NCI-H2107 treated with DMSO at 0.1 percent for 48 hours (cell line): ENCODE data around the gene COBLL1.

ENCODE experiments used
- DNase-seq: peaks from one replicate; lab custom pipeline; 2025; ENCODE audit not compliant: unreplicated experiment; lab: John Stamatoyannopoulos, UW

Gene COBLL1

GRCh38 chr2:164792316-164793170, 49.1 kb downstream of the COBLL1 start:
- no peak for DNase-seq

- no peak for DNase-seq
Observed at GRCh38 chr2:164789968-164790367, 51.7 kb downstream of the COBLL1 start.

- DNase-seq = no peak
Observed at GRCh38 chr2:164786787-164787186, 54.8 kb downstream of the COBLL1 start.

GRCh38 chr2:164785457-164785856, 56.2 kb downstream of the COBLL1 start:
- no peak for DNase-seq

DNA sequence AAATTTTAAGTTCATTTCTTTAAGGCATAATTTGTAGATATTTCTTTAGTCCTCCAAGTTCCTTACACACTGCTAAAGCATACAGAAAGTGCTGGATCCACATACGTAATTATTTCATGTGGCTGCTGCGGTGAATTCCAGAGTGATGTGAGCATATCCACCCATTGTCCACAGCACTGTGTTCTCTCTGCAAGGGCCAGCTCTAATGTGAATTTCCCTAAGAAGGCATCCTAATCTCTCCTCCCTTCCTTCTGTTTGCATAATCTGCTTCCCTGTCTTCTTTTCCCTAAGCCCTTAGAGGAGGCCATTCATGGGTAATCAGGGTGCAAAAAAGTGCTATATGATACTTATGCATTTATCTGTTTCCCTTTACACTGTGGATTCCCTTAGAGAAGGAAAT, 57.2 kb downstream of the COBLL1 start:
- no peak for DNase-seq

DNA sequence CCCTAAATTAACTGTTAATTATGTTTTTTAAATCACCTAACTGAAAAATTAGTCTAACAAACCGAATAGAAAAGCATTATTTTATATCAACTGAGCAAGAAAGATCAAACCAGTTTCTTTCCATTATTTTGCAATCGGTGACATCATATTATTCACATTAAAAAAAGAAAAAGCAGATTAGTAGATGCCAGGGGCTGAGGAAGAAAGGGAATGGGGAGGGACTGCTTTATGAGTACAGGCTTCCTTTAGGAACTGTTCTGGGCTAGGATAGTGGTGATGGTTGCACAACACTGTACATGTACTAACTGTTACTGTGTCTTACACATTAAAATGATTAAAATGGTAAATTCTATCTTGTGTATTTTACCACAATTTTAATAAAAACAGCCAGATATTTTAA, 59.3 kb downstream of the COBLL1 start:
- DNase-seq = no peak

GRCh38 chr2:164781394-164781793, 60.2 kb downstream of the COBLL1 start:
- no peak for DNase-seq

- no peak for DNase-seq
Observed at GRCh38 chr2:164780611-164781178, 60.9 kb downstream of the COBLL1 start.

DNA sequence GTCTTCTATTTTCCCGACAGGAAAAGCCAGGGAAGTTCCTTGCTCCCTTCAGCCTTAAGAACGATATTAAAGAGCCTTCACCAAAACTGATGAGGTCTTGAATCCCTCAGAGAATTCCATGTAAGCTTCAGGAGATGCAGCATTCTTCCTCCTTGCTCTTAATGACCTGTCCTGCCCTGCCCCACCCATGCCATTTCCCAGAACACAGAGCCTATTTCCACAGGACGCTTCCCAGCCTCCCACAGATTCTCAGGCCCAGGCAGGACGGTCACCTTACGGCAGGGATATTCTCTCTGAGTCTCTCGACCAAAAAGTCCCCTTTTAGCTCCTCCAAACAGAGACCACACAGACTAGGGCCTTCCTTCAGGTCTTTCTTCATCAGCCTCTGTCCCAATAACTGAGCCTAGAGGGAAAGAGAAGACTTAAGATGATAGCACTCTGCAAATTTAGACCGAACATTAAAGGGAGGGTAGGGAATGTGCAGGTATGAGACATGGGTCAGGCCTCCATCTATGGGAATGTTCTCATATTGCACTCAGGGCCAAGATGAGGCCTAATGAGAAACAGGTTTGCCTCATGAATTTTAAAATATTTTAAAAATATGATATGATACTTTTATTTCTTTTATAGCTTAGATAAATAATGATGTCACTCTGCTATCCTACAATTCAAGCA, 62.1 kb downstream of the COBLL1 start:
- no peak for DNase-seq

- no peak for DNase-seq
Observed at GRCh38 chr2:164778723-164779122, 62.9 kb downstream of the COBLL1 start.

GRCh38 chr2:164777847-164778461, 63.7 kb downstream of the COBLL1 start:
- DNase-seq = no peak

GRCh38 chr2:164773635-164774034, 68.0 kb downstream of the COBLL1 start:
- DNase-seq = no peak

DNA sequence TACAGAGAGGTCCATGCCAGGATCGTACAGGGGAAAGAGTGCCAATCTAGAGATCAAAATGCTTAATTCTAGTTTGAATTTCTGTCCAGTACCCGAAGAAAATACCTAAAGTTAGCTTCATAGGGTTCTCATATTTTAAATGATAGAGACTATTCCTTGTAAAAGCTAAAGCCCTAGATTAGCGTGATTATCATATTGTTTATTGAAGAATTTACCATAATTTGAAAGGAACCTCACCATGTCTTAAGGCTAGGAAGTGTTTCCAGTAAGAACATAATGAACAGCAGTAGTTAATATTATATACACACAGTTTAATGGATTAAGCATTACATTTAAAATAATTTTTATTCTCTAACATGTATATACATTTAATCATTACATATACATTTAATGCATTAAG, 68.5 kb downstream of the COBLL1 start:
- no peak for DNase-seq

- no peak for DNase-seq
Observed at GRCh38 chr2:164771897-164772296, 69.7 kb downstream of the COBLL1 start.

GRCh38 chr2:164770421-164770916, 71.2 kb downstream of the COBLL1 start:
- no peak for DNase-seq

DNA sequence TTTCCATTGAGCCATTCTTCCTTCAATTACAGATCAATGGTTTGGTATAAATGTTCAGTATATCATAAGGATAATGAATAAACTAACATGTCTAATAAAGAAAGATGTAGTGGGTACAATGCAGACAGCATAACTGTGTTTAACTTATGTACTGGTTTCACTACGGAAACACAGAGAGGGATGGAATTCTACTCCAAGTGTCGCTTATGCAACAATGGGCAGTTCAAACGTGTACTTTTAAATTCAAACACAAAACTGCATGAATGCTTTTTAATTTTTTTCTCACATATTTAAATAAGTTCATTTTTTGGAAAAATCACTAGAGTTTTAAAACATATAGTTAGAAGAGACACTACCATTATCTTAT, 74.7 kb downstream of the COBLL1 start:
- DNase-seq = no peak

- no peak for DNase-seq
Observed at GRCh38 chr2:164766216-164766953, 75.2 kb downstream of the COBLL1 start.

DNA sequence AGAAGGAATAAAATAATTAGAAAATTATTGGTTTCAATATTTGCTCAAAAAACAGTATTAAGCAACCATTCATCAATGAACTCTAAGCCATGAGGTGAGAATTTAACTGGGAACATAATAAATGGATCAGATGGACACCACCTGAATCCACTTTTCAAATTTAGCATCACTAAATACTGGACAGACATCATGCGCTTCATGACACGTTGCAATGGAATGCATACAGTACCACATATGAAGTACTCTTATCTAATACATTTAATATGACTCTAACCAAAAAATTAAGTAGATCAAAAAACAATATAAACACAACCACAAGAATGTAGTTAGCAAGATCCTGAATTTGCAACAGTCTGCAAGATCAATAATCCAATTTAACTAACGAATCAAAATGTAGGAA, 76.6 kb downstream of the COBLL1 start:
- DNase-seq = no peak

DNA sequence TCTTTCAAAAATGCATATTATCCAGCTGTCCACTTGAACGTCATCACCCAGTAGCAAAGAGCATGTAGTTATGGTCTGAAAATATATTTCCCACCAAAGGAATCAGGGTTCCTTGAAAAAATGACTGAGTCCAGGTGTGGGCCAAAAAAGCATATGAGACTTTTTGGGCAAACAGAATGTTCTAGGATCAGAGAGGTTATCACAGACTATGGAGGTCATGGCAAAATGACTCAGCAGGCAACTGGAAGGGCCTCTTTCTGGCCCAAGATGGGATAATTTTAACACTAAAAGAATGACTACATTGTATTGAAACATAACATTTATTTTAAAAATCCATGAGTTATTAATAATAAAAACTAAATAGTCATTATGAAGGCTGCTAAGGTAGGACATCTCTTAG, 77.1 kb downstream of the COBLL1 start:
- no peak for DNase-seq

- DNase-seq = no peak
Observed at GRCh38 chr2:164763431-164763830, 78.2 kb downstream of the COBLL1 start.
